ENCODE results near the gene PFKFB1.
"Not testable (repeated sequence)": the region's sequence is repeated elsewhere in the genome, so short reads cannot be mapped to it uniquely, and the experiment has no call there.

PFKFB1 gene

GRCh38 chrX:54991706-54992105 is 2.3 kb downstream of the PFKFB1 start:
- DNase-seq = no peak

GRCh38 chrX:54983306-54983705 is 10.7 kb downstream of the PFKFB1 start:
- DNase-seq = not testable (repeated sequence)

- no peak for DNase-seq
Observed at GRCh38 chrX:54980334-54980733, 13.7 kb downstream of the PFKFB1 start.

GRCh38 chrX:54979432-54979831 is 14.6 kb downstream of the PFKFB1 start:
- no peak for DNase-seq

GRCh38 chrX:54978448-54978847 is 15.5 kb downstream of the PFKFB1 start:
- no peak for DNase-seq

GRCh38 chrX:54977387-54977786 is 16.6 kb downstream of the PFKFB1 start:
- no peak for DNase-seq

GRCh38 chrX:54964766-54965497 is 29.1 kb downstream of the PFKFB1 start:
- no peak for DNase-seq

- DNase-seq = no peak
Observed at GRCh38 chrX:54961750-54962149, 32.2 kb downstream of the PFKFB1 start.

GRCh38 chrX:54950730-54951375 is 43.1 kb downstream of the PFKFB1 start:
- DNase-seq = no peak

- no peak for DNase-seq
Observed at GRCh38 chrX:54945224-54945623, 48.8 kb downstream of the PFKFB1 start.

GRCh38 chrX:54944816-54945215 is 49.2 kb downstream of the PFKFB1 start:
- DNase-seq = no peak

GRCh38 chrX:54937416-54937815 is 56.6 kb downstream of the PFKFB1 start:
- no peak for DNase-seq

- DNase-seq = no peak
Observed at GRCh38 chrX:54935306-54935705, 58.7 kb downstream of the PFKFB1 start.

- no peak for DNase-seq
Observed at GRCh38 chrX:54934890-54935289, 59.1 kb downstream of the PFKFB1 start.

GRCh38 chrX:54934058-54934457 is 59.9 kb downstream of the PFKFB1 start:
- no peak for DNase-seq

GRCh38 chrX:54933150-54933826 is 60.7 kb downstream of the PFKFB1 start:
- no peak for DNase-seq

- no peak for DNase-seq
Observed at GRCh38 chrX:54931107-54931506, 62.9 kb downstream of the PFKFB1 start.

- DNase-seq = no peak
Observed at GRCh38 chrX:54930291-54931049, 63.5 kb downstream of the PFKFB1 start.

- no peak for DNase-seq
Observed at GRCh38 chrX:54928876-54929275, 65.1 kb downstream of the PFKFB1 start.

- DNase-seq = no peak
Observed at GRCh38 chrX:54926978-54927377, 67.0 kb downstream of the PFKFB1 start.

GRCh38 chrX:54923376-54923775 is 70.6 kb downstream of the PFKFB1 start:
- DNase-seq = no peak

GRCh38 chrX:54922547-54922946 is 71.4 kb downstream of the PFKFB1 start:
- no peak for DNase-seq

- peak; percentile 42 for DNase-seq
Observed at GRCh38 chrX:54921427-54922021, 72.5 kb downstream of the PFKFB1 start.

Data from DMS79 treated with DMSO at 0.1 percent for 48 hours (cell line).